Measurements from ENCODE around the gene GAREM1.

The GAREM1 gene

GRCh38 chr18:32337821-32338220, 132.9 kb downstream of the GAREM1 start:
- Histone ChIP-seq H3K36me3 (ENCODE audit: control insufficient read depth in 1 of 2, insufficient read depth in 2 of 2, low read length in 2 of 2) (no peaks in the 10 kb centered on the region), H3K4me3 (ENCODE audit: low read depth in 1 of 2, low read length in 2 of 2) (no peak overlapping the region), H3K27me3 (ENCODE audit: control insufficient read depth in 1 of 2, insufficient read depth in 2 of 2, low read length in 2 of 2) (no peaks in the 10 kb centered on the region), H3K9ac (ENCODE audit: low read depth in 1 of 2, low read length in 2 of 2) (no peak overlapping the region), H3K9me3 (ENCODE audit: control insufficient read depth in 1 of 2, low read length in 2 of 2) (no peaks in the 10 kb centered on the region), H3K27ac (ENCODE audit: low read depth, low read length) (no peak overlapping the region), H3K4me1 (ENCODE audit: control insufficient read depth in 1 of 2, insufficient read depth in 2 of 2, low read length in 2 of 2) (peaks cover 8 to 14% of the 10 kb centered on the region in 2 donors)

- no peak overlapping the region for H3K4me3 ChIP-seq (ENCODE audit: low read depth in 1 of 2, low read length in 2 of 2)
- no peak overlapping the region for H3K9ac ChIP-seq (ENCODE audit: low read depth in 1 of 2, low read length in 2 of 2)
- no peaks in the 10 kb centered on the region for H3K36me3 ChIP-seq (ENCODE audit: control insufficient read depth in 1 of 2, insufficient read depth in 2 of 2, low read length in 2 of 2)
- no peak overlapping the region for H3K27ac ChIP-seq (ENCODE audit: low read depth, low read length)
- H3K9me3 ChIP-seq (ENCODE audit: control insufficient read depth in 1 of 2, low read length in 2 of 2): no peaks in the 10 kb centered on the region
- peaks cover 8 to 14% of the 10 kb centered on the region in 2 donors for H3K4me1 ChIP-seq (ENCODE audit: control insufficient read depth in 1 of 2, insufficient read depth in 2 of 2, low read length in 2 of 2)
- no peaks in the 10 kb centered on the region for H3K27me3 ChIP-seq (ENCODE audit: control insufficient read depth in 1 of 2, insufficient read depth in 2 of 2, low read length in 2 of 2)
These were observed 133.3 kb downstream of the GAREM1 start for GRCh38 chr18:32337347-32337746.

- no peak overlapping the region for H3K9ac ChIP-seq (ENCODE audit: low read depth in 1 of 2, low read length in 2 of 2)
- no peaks in the 10 kb centered on the region for H3K27me3 ChIP-seq (ENCODE audit: control insufficient read depth in 1 of 2, insufficient read depth in 2 of 2, low read length in 2 of 2)
- H3K9me3 ChIP-seq (ENCODE audit: control insufficient read depth in 1 of 2, low read length in 2 of 2): no peaks in the 10 kb centered on the region
- peaks cover 8 to 14% of the 10 kb centered on the region in 2 donors for H3K4me1 ChIP-seq (ENCODE audit: control insufficient read depth in 1 of 2, insufficient read depth in 2 of 2, low read length in 2 of 2)
- no peak overlapping the region for H3K4me3 ChIP-seq (ENCODE audit: low read depth in 1 of 2, low read length in 2 of 2)
- no peak overlapping the region for H3K27ac ChIP-seq (ENCODE audit: low read depth, low read length)
- no peaks in the 10 kb centered on the region for H3K36me3 ChIP-seq (ENCODE audit: control insufficient read depth in 1 of 2, insufficient read depth in 2 of 2, low read length in 2 of 2)
These were observed 135.5 kb downstream of the GAREM1 start for GRCh38 chr18:32335228-32335627.

GRCh38 chr18:32333781-32334180, 136.9 kb downstream of the GAREM1 start:
- no peak overlapping the region for H3K27ac ChIP-seq (ENCODE audit: low read depth, low read length)
- H3K4me1 ChIP-seq (ENCODE audit: control insufficient read depth in 1 of 2, insufficient read depth in 2 of 2, low read length in 2 of 2): peaks cover 3 to 7% of the 10 kb centered on the region in 2 donors
- H3K9ac ChIP-seq (ENCODE audit: low read depth in 1 of 2, low read length in 2 of 2): no peak overlapping the region
- H3K27me3 ChIP-seq (ENCODE audit: control insufficient read depth in 1 of 2, insufficient read depth in 2 of 2, low read length in 2 of 2): no peaks in the 10 kb centered on the region
- no peaks in the 10 kb centered on the region for H3K9me3 ChIP-seq (ENCODE audit: control insufficient read depth in 1 of 2, low read length in 2 of 2)
- H3K4me3 ChIP-seq (ENCODE audit: low read depth in 1 of 2, low read length in 2 of 2): no peak overlapping the region
- no peaks in the 10 kb centered on the region for H3K36me3 ChIP-seq (ENCODE audit: control insufficient read depth in 1 of 2, insufficient read depth in 2 of 2, low read length in 2 of 2)

GRCh38 chr18:32332708-32333107, 138.0 kb downstream of the GAREM1 start:
- no peaks in the 10 kb centered on the region for H3K9me3 ChIP-seq (ENCODE audit: control insufficient read depth in 1 of 2, low read length in 2 of 2)
- H3K4me1 ChIP-seq (ENCODE audit: control insufficient read depth in 1 of 2, insufficient read depth in 2 of 2, low read length in 2 of 2): no peaks in the 10 kb centered on the region
- H3K9ac ChIP-seq (ENCODE audit: low read depth in 1 of 2, low read length in 2 of 2): no peak overlapping the region
- no peaks in the 10 kb centered on the region for H3K36me3 ChIP-seq (ENCODE audit: control insufficient read depth in 1 of 2, insufficient read depth in 2 of 2, low read length in 2 of 2)
- no peak overlapping the region for H3K27ac ChIP-seq (ENCODE audit: low read depth, low read length)
- no peak overlapping the region for H3K4me3 ChIP-seq (ENCODE audit: low read depth in 1 of 2, low read length in 2 of 2)
- no peaks in the 10 kb centered on the region for H3K27me3 ChIP-seq (ENCODE audit: control insufficient read depth in 1 of 2, insufficient read depth in 2 of 2, low read length in 2 of 2)

GRCh38 chr18:32328974-32329373, 141.7 kb downstream of the GAREM1 start:
- no peaks in the 10 kb centered on the region for H3K27me3 ChIP-seq (ENCODE audit: control insufficient read depth in 1 of 2, insufficient read depth in 2 of 2, low read length in 2 of 2)
- no peaks in the 10 kb centered on the region for H3K9me3 ChIP-seq (ENCODE audit: control insufficient read depth in 1 of 2, low read length in 2 of 2)
- H3K9ac ChIP-seq (ENCODE audit: low read depth in 1 of 2, low read length in 2 of 2): no peak overlapping the region
- H3K4me1 ChIP-seq (ENCODE audit: control insufficient read depth in 1 of 2, insufficient read depth in 2 of 2, low read length in 2 of 2): no peaks in the 10 kb centered on the region
- no peak overlapping the region for H3K27ac ChIP-seq (ENCODE audit: low read depth, low read length)
- no peak overlapping the region for H3K4me3 ChIP-seq (ENCODE audit: low read depth in 1 of 2, low read length in 2 of 2)
- H3K36me3 ChIP-seq (ENCODE audit: control insufficient read depth in 1 of 2, insufficient read depth in 2 of 2, low read length in 2 of 2): no peaks in the 10 kb centered on the region

GRCh38 chr18:32328379-32328778, 142.3 kb downstream of the GAREM1 start:
- no peak overlapping the region for H3K27ac ChIP-seq (ENCODE audit: low read depth, low read length)
- no peak overlapping the region for H3K4me3 ChIP-seq (ENCODE audit: low read depth in 1 of 2, low read length in 2 of 2)
- no peaks in the 10 kb centered on the region for H3K9me3 ChIP-seq (ENCODE audit: control insufficient read depth in 1 of 2, low read length in 2 of 2)

GRCh38 chr18:32326450-32327308, 144.0 kb downstream of the GAREM1 start:
- Histone ChIP-seq H3K27me3 (ENCODE audit: control insufficient read depth in 1 of 2, insufficient read depth in 2 of 2, low read length in 2 of 2) (no peaks in the 10 kb centered on the region), H3K4me3 (ENCODE audit: low read depth in 1 of 2, low read length in 2 of 2) (no peak overlapping the region), H3K4me1 (ENCODE audit: control insufficient read depth in 1 of 2, insufficient read depth in 2 of 2, low read length in 2 of 2) (no peaks in the 10 kb centered on the region), H3K27ac (ENCODE audit: low read depth, low read length) (no peak overlapping the region), H3K9me3 (ENCODE audit: control insufficient read depth in 1 of 2, low read length in 2 of 2) (no peaks in the 10 kb centered on the region), H3K9ac (ENCODE audit: low read depth in 1 of 2, low read length in 2 of 2) (no peak overlapping the region), H3K36me3 (ENCODE audit: control insufficient read depth in 1 of 2, insufficient read depth in 2 of 2, low read length in 2 of 2) (no peaks in the 10 kb centered on the region)

More at GRCh38 chr18:32328379-32328778, 142.3 kb downstream of the GAREM1 start:
- H3K4me1 ChIP-seq (ENCODE audit: control insufficient read depth in 1 of 2, insufficient read depth in 2 of 2, low read length in 2 of 2): no peaks in the 10 kb centered on the region
- no peaks in the 10 kb centered on the region for H3K36me3 ChIP-seq (ENCODE audit: control insufficient read depth in 1 of 2, insufficient read depth in 2 of 2, low read length in 2 of 2)
- H3K27me3 ChIP-seq (ENCODE audit: control insufficient read depth in 1 of 2, insufficient read depth in 2 of 2, low read length in 2 of 2): no peaks in the 10 kb centered on the region
- H3K9ac ChIP-seq (ENCODE audit: low read depth in 1 of 2, low read length in 2 of 2): no peak overlapping the region

- H3K27me3 ChIP-seq (ENCODE audit: control insufficient read depth in 1 of 2, insufficient read depth in 2 of 2, low read length in 2 of 2): no peaks in the 10 kb centered on the region
- H3K9me3 ChIP-seq (ENCODE audit: control insufficient read depth in 1 of 2, low read length in 2 of 2): no peaks in the 10 kb centered on the region
- H3K27ac ChIP-seq (ENCODE audit: low read depth, low read length): no peak overlapping the region
- H3K4me3 ChIP-seq (ENCODE audit: low read depth in 1 of 2, low read length in 2 of 2): no peak overlapping the region
- no peaks in the 10 kb centered on the region for H3K4me1 ChIP-seq (ENCODE audit: control insufficient read depth in 1 of 2, insufficient read depth in 2 of 2, low read length in 2 of 2)
- H3K9ac ChIP-seq (ENCODE audit: low read depth in 1 of 2, low read length in 2 of 2): no peak overlapping the region
- H3K36me3 ChIP-seq (ENCODE audit: control insufficient read depth in 1 of 2, insufficient read depth in 2 of 2, low read length in 2 of 2): no peaks in the 10 kb centered on the region
These were observed 146.5 kb downstream of the GAREM1 start for GRCh38 chr18:32324181-32324580.

GRCh38 chr18:32321826-32322225, 148.9 kb downstream of the GAREM1 start:
- Histone ChIP-seq H3K9me3 (ENCODE audit: control insufficient read depth in 1 of 2, low read length in 2 of 2) (no peaks in the 10 kb centered on the region), H3K4me3 (ENCODE audit: low read depth in 1 of 2, low read length in 2 of 2) (no peak overlapping the region), H3K27me3 (ENCODE audit: control insufficient read depth in 1 of 2, insufficient read depth in 2 of 2, low read length in 2 of 2) (no peaks in the 10 kb centered on the region), H3K9ac (ENCODE audit: low read depth in 1 of 2, low read length in 2 of 2) (no peak overlapping the region), H3K4me1 (ENCODE audit: control insufficient read depth in 1 of 2, insufficient read depth in 2 of 2, low read length in 2 of 2) (no peaks in the 10 kb centered on the region), H3K36me3 (ENCODE audit: control insufficient read depth in 1 of 2, insufficient read depth in 2 of 2, low read length in 2 of 2) (no peaks in the 10 kb centered on the region), H3K27ac (ENCODE audit: low read depth, low read length) (no peak overlapping the region)

Measured in duodenal mucosa (tissue), 2 donors.